SKM-1 (cell line): Measurements from ENCODE around the gene DTWD2.
"Not testable (repeated sequence)": the region's sequence is repeated elsewhere in the genome, so short reads cannot be mapped to it uniquely, and the experiment has no call there.

Source experiments
- DNase-seq: peaks from one replicate; lab custom pipeline; 2025; ENCODE audit not compliant: unreplicated experiment; lab: John Stamatoyannopoulos, UW

Gene DTWD2

GRCh38 chr5:118998861-118999260, 10.5 kb upstream of the DTWD2 start:
- DNase-seq = not testable (repeated sequence)

- DNase-seq = no peak
These were observed 7.8 kb upstream of the DTWD2 start for GRCh38 chr5:118996098-118996497.

- no peak for DNase-seq
These were observed 6.2 kb upstream of the DTWD2 start for GRCh38 chr5:118994595-118994994.

- not testable (repeated sequence) for DNase-seq
These were observed 4.8 kb upstream of the DTWD2 start for GRCh38 chr5:118993118-118993517.

GRCh38 chr5:118992055-118992454, 3.7 kb upstream of the DTWD2 start:
- DNase-seq = not testable (repeated sequence)

- no peak for DNase-seq
These were observed 2.2 kb upstream of the DTWD2 start for GRCh38 chr5:118990582-118990981.

GRCh38 chr5:118989816-118990215, 1.5 kb upstream of the DTWD2 start:
- no peak for DNase-seq

GRCh38 chr5:118988866-118989180, 476 bp upstream of the DTWD2 start:
- DNase-seq = no peak

- DNase-seq = no peak
These were observed 3.7 kb downstream of the DTWD2 start for GRCh38 chr5:118984602-118985001.

- DNase-seq = no peak
These were observed 6.6 kb downstream of the DTWD2 start for GRCh38 chr5:118981783-118982182.

- no peak for DNase-seq
These were observed 7.9 kb downstream of the DTWD2 start for GRCh38 chr5:118980438-118980837.

GRCh38 chr5:118980017-118980416, 8.3 kb downstream of the DTWD2 start:
- no peak for DNase-seq

GRCh38 chr5:118973779-118974445, 14.4 kb downstream of the DTWD2 start:
- not testable (repeated sequence) for DNase-seq

- DNase-seq = no peak
These were observed 19.4 kb downstream of the DTWD2 start for GRCh38 chr5:118968925-118969375.

- DNase-seq = no peak
These were observed 19.9 kb downstream of the DTWD2 start for GRCh38 chr5:118968406-118968911.

- no peak for DNase-seq
These were observed 21.3 kb downstream of the DTWD2 start for GRCh38 chr5:118967059-118967508.

GRCh38 chr5:118965890-118966289, 22.5 kb downstream of the DTWD2 start:
- DNase-seq = no peak

GRCh38 chr5:118964970-118965369, 23.4 kb downstream of the DTWD2 start:
- not testable (repeated sequence) for DNase-seq

- not testable (repeated sequence) for DNase-seq
These were observed 24.0 kb downstream of the DTWD2 start for GRCh38 chr5:118964388-118964787.

- no peak for DNase-seq
These were observed 25.2 kb downstream of the DTWD2 start for GRCh38 chr5:118963169-118963568.

- no peak for DNase-seq
These were observed 27.8 kb downstream of the DTWD2 start for GRCh38 chr5:118960557-118960956.

- peak; percentile 3 for DNase-seq
These were observed 31.6 kb downstream of the DTWD2 start for GRCh38 chr5:118956727-118957126.

GRCh38 chr5:118953652-118954005, 34.7 kb downstream of the DTWD2 start:
- DNase-seq = no peak
